ENCODE results near the gene ARL11.

The ARL11 gene

DNA sequence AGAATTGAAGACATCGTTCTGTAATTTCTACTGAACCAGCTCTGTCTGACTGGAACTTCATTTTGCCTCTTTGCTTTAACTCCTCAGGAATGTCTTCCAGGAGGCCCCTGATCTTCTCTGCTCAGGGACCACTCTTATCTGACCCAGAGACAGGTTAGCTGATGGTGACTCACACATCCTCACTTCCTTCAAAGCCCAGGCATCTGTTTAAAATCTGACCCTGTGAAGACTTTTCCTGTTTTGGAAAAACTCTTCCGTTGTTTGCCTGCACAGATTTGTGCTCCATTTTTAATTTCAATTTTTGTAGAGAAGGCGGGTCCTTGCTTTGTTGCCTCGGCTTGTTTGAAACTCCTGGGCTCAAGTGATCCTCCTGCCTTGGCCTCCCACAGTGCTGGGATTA, 1.6 kb downstream of the ARL11 start:
- H3K9me3 ChIP-seq (ENCODE audit: control insufficient read depth, low read length) = no peaks in the 10 kb centered on the region
- TF ChIP-seq, protein P1, sequence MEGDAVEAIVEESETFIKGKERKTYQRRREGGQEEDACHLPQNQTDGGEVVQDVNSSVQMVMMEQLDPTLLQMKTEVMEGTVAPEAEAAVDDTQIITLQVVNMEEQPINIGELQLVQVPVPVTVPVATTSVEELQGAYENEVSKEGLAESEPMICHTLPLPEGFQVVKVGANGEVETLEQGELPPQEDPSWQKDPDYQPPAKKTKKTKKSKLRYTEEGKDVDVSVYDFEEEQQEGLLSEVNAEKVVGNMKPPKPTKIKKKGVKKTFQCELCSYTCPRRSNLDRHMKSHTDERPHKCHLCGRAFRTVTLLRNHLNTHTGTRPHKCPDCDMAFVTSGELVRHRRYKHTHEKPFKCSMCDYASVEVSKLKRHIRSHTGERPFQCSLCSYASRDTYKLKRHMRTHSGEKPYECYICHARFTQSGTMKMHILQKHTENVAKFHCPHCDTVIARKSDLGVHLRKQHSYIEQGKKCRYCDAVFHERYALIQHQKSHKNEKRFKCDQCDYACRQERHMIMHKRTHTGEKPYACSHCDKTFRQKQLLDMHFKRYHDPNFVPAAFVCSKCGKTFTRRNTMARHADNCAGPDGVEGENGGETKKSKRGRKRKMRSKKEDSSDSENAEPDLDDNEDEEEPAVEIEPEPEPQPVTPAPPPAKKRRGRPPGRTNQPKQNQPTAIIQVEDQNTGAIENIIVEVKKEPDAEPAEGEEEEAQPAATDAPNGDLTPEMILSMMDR (IDR thresholded peaks at IDR 0.05) = no peak
- H3K4me3 ChIP-seq (ENCODE audit: low read depth, low read length) = no peak overlapping the region
- H3K27ac ChIP-seq = no peak overlapping the region
- no peaks in the 10 kb centered on the region for H3K79me2 ChIP-seq
- no peak overlapping the region for H3K4me2 ChIP-seq (ENCODE audit: low read length)
- H2AFZ ChIP-seq = no peak overlapping the region
- H3K9ac ChIP-seq = no peak overlapping the region
- H3K36me3 ChIP-seq (ENCODE audit: control insufficient read depth, insufficient read depth, low read length) = no peaks in the 10 kb centered on the region
- no peaks in the 10 kb centered on the region for H3K27me3 ChIP-seq (ENCODE audit: control insufficient read depth, insufficient read depth, low read length)
- peaks cover 4% of the 10 kb centered on the region for H3K4me1 ChIP-seq

- Histone ChIP-seq H3K4me1 (peaks cover 1% of the 10 kb centered on the region), H3K9me3 (ENCODE audit: control insufficient read depth, low read length) (no peaks in the 10 kb centered on the region), H3K4me3 (ENCODE audit: low read depth, low read length) (no peak overlapping the region), H3K27me3 (ENCODE audit: control insufficient read depth, insufficient read depth, low read length) (no peaks in the 10 kb centered on the region), H3K4me2 (ENCODE audit: low read length) (no peak overlapping the region), H2AFZ (no peak overlapping the region), H3K27ac (no peak overlapping the region), H3K9ac (no peak overlapping the region), H3K79me2 (no peaks in the 10 kb centered on the region), H3K36me3 (ENCODE audit: control insufficient read depth, insufficient read depth, low read length) (no peaks in the 10 kb centered on the region)
- TF ChIP-seq, protein P1 (IDR thresholded peaks at IDR 0.05) = no peak
These were observed 2.3 kb downstream of the ARL11 start for GRCh38 chr13:49630580-49630979.

- no peaks in the 10 kb centered on the region for H3K4me1 ChIP-seq
- H3K4me2 ChIP-seq (ENCODE audit: low read length) = no peak overlapping the region
- no peaks in the 10 kb centered on the region for H3K36me3 ChIP-seq (ENCODE audit: control insufficient read depth, insufficient read depth, low read length)
- no peak overlapping the region for H3K9ac ChIP-seq
- no peaks in the 10 kb centered on the region for H3K79me2 ChIP-seq
- TF ChIP-seq, protein P1 (IDR thresholded peaks at IDR 0.05) = no peak
- H3K27me3 ChIP-seq (ENCODE audit: control insufficient read depth, insufficient read depth, low read length) = no peaks in the 10 kb centered on the region
- H3K4me3 ChIP-seq (ENCODE audit: low read depth, low read length) = no peak overlapping the region
- no peak overlapping the region for H3K27ac ChIP-seq
- H2AFZ ChIP-seq = no peak overlapping the region
- H3K9me3 ChIP-seq (ENCODE audit: control insufficient read depth, low read length) = no peaks in the 10 kb centered on the region
These were observed 3.8 kb downstream of the ARL11 start for GRCh38 chr13:49632156-49632555.

- H3K27me3 ChIP-seq (ENCODE audit: control insufficient read depth, insufficient read depth, low read length) = no peaks in the 10 kb centered on the region
- no peaks in the 10 kb centered on the region for H3K9me3 ChIP-seq (ENCODE audit: control insufficient read depth, low read length)
- H3K36me3 ChIP-seq (ENCODE audit: control insufficient read depth, insufficient read depth, low read length) = no peaks in the 10 kb centered on the region
- no peaks in the 10 kb centered on the region for H3K4me1 ChIP-seq
- no peak overlapping the region for H3K4me2 ChIP-seq (ENCODE audit: low read length)
- H3K79me2 ChIP-seq = no peaks in the 10 kb centered on the region
- H2AFZ ChIP-seq = no peak overlapping the region
- H3K9ac ChIP-seq = no peak overlapping the region
- H3K4me3 ChIP-seq (ENCODE audit: low read depth, low read length) = no peak overlapping the region
- no peak overlapping the region for H3K27ac ChIP-seq
- TF ChIP-seq, protein P1 (IDR thresholded peaks at IDR 0.05) = no peak
These were observed 5.4 kb downstream of the ARL11 start for GRCh38 chr13:49633710-49634109.

- Histone ChIP-seq H3K27ac (no peak overlapping the region), H2AFZ (no peak overlapping the region), H3K36me3 (ENCODE audit: control insufficient read depth, insufficient read depth, low read length) (no peaks in the 10 kb centered on the region), H3K9ac (no peak overlapping the region), H3K4me3 (ENCODE audit: low read depth, low read length) (no peak overlapping the region), H3K79me2 (no peaks in the 10 kb centered on the region), H3K27me3 (ENCODE audit: control insufficient read depth, insufficient read depth, low read length) (no peaks in the 10 kb centered on the region), H3K4me2 (ENCODE audit: low read length) (no peak overlapping the region), H3K9me3 (ENCODE audit: control insufficient read depth, low read length) (no peaks in the 10 kb centered on the region), H3K4me1 (no peaks in the 10 kb centered on the region)
- TF ChIP-seq, protein P1 (IDR thresholded peaks at IDR 0.05) = no peak
These were observed 7.5 kb downstream of the ARL11 start for GRCh38 chr13:49635599-49636433.

Data from parathyroid adenoma (tissue), 2 donors.